HG03342 (cell line): ENCODE measurements around the gene ZC3H8.

Experiments used
- ATAC-seq: cut with Tn5 transposase; IDR thresholded peaks from one replicate; pipeline ENCODE4 v1.9.1; 2021; ENCODE audit warnings: mild to moderate bottlenecking, moderate library complexity; ENCODE audit not compliant: unreplicated experiment

Gene ZC3H8

GRCh38 chr2:112166806-112167499 is 87.9 kb downstream of the ZC3H8 start:
- ATAC-seq: no peak

- no peak for ATAC-seq
Measured at GRCh38 chr2:112165296-112165695, 89.5 kb downstream of the ZC3H8 start.

- ATAC-seq: no peak
Measured at GRCh38 chr2:112164876-112165275, 90.0 kb downstream of the ZC3H8 start.

GRCh38 chr2:112163541-112163981 is 91.3 kb downstream of the ZC3H8 start:
- no peak for ATAC-seq

- no peak for ATAC-seq
Measured at GRCh38 chr2:112162956-112163355, 91.9 kb downstream of the ZC3H8 start.

GRCh38 chr2:112162341-112162740 is 92.5 kb downstream of the ZC3H8 start:
- ATAC-seq: no peak
